OCI-LY7 (cell line): Measurements from ENCODE around the gene MCTP2.

Source experiments
- EZH2phosphoT487 ChIP-seq: fragments of 200-600 bp; sonication (generic); IDR thresholded peaks from 2 replicates; pipeline ENCODE4 v1.6.1; 2018; ENCODE audit warnings: low read depth, borderline replicate concordance, mild to moderate bottlenecking, mixed run types, antibody characterized with exemption, low read length, moderate library complexity, mixed read lengths
- TF ChIP-seq, protein P1 (sequence below): fragments of 200-600 bp; sonication (generic); conservative IDR thresholded peaks from 2 replicates; pipeline ENCODE4 v1.5.1; 2014; ENCODE audit warnings: mild to moderate bottlenecking, antibody characterized with exemption, low read length, moderate library complexity, mixed read lengths

DNA sequence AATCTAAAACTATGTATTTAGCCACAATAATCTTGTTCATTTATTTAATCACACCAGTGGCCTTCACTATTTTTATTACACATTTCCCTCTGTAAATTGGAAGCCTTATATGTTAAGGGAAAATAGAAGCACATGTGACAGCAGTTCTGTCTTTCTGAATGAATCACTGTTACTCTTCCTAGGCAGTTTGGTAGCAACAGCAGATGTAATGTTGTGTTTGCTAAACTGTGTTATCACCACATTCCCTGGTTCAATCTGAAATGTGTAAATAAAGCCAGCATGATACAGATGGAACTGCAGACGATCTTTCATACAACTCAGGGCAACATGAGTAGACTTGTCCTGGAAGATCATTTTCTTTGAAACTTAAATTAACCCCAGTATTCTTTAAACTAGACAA is 220.1 kb downstream of the MCTP2 start:
- TF ChIP-seq, protein P1, sequence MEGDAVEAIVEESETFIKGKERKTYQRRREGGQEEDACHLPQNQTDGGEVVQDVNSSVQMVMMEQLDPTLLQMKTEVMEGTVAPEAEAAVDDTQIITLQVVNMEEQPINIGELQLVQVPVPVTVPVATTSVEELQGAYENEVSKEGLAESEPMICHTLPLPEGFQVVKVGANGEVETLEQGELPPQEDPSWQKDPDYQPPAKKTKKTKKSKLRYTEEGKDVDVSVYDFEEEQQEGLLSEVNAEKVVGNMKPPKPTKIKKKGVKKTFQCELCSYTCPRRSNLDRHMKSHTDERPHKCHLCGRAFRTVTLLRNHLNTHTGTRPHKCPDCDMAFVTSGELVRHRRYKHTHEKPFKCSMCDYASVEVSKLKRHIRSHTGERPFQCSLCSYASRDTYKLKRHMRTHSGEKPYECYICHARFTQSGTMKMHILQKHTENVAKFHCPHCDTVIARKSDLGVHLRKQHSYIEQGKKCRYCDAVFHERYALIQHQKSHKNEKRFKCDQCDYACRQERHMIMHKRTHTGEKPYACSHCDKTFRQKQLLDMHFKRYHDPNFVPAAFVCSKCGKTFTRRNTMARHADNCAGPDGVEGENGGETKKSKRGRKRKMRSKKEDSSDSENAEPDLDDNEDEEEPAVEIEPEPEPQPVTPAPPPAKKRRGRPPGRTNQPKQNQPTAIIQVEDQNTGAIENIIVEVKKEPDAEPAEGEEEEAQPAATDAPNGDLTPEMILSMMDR = no peak
- no peak for TF ChIP-seq EZH2phosphoT487
